Neural progenitor cell (in vitro differentiated cells): ENCODE data around the gene ZBTB26.

Experiments used
- EZH2 ChIP-seq: fragments of 200-600 bp; sonication (generic); IDR thresholded peaks from 2 replicates; pipeline ENCODE4 v1.6.1; 2017; ENCODE audit warnings: antibody characterized with exemption, mild to moderate bottlenecking, moderate library complexity
- EZH2phosphoT487 ChIP-seq: fragments of 200-600 bp; sonication (generic); IDR thresholded peaks from 2 replicates; pipeline ENCODE4 v1.6.1; 2017; ENCODE audit warnings: antibody characterized with exemption
- TF ChIP-seq, protein P1 (sequence below): fragments of 200-600 bp; sonication (generic); IDR thresholded peaks from 2 replicates; pipeline ENCODE4 v1.5.1; 2017; ENCODE audit warnings: antibody characterized with exemption, mild to moderate bottlenecking

DNA sequence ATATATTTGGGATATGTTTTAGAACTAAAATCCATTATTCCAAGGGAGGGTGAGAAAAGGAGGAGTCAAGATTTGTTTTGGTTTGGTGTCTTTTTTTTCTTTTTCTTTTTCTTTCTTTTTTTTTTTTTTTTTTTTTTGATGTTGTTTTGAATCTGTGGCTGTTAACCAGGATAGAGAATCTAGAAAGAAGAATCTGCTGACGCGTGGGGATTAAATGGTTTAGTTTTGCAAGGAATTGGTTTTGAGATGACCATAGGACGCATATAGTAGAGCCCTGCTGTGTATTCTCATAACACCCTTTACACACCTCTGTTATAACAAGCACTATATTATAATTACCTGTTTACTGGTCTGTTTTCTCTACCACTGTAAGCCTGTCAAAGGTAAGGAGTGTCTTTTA is 19.0 kb upstream of the ZBTB26 start:
- TF ChIP-seq, protein P1, sequence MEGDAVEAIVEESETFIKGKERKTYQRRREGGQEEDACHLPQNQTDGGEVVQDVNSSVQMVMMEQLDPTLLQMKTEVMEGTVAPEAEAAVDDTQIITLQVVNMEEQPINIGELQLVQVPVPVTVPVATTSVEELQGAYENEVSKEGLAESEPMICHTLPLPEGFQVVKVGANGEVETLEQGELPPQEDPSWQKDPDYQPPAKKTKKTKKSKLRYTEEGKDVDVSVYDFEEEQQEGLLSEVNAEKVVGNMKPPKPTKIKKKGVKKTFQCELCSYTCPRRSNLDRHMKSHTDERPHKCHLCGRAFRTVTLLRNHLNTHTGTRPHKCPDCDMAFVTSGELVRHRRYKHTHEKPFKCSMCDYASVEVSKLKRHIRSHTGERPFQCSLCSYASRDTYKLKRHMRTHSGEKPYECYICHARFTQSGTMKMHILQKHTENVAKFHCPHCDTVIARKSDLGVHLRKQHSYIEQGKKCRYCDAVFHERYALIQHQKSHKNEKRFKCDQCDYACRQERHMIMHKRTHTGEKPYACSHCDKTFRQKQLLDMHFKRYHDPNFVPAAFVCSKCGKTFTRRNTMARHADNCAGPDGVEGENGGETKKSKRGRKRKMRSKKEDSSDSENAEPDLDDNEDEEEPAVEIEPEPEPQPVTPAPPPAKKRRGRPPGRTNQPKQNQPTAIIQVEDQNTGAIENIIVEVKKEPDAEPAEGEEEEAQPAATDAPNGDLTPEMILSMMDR, result no peak
- TF ChIP-seq EZH2, result no peak
- no peak for TF ChIP-seq EZH2phosphoT487
